NOMO-1 treated with dmso at 0.1 percent for 144 hours (cell line): ENCODE measurements around the gene MRPL20.
"Not testable (repeated sequence)": the region's sequence is repeated elsewhere in the genome, so short reads cannot be mapped to it uniquely, and the experiment has no call there.

Experiments
- DNase-seq: peaks from one replicate; lab custom pipeline; 2025; ENCODE audit not compliant: unreplicated experiment; lab: John Stamatoyannopoulos, UW

Gene MRPL20

DNA sequence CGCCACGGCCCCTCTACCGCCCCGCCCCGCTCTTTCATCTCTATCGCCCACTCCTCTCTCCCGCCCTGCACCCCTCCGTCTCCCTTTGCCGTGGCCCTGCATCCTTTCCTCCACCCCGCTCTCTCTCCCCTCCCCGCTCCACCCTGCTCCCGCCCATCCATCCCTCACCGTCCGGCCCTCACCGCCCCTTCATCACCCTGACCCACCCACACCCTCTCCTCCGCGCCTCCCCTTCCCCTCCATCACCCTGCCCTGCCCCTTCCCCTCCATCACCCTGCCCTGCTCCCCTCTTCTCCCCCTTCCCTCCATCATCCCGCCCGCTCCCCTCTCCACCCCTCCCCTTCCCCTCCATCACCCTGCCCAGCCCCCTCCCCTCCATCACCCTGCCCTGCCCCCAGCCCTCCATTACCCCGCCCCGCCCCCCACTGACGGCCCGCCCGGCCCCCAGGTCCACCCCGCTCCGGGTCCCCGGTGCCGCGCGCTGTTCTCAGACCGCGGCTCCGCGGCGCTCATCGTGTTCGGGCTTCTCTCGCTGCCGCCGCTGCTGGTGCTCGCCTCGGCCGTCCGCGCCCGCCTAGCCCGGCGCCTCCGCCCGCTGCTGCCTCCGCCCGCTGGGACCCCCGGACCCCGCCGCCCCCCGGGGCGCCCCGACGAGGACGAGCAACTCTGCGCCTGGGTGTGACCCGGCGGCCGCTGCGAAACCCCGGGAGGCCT, 20.2 kb upstream of the MRPL20 start:
- no peak for DNase-seq

DNA sequence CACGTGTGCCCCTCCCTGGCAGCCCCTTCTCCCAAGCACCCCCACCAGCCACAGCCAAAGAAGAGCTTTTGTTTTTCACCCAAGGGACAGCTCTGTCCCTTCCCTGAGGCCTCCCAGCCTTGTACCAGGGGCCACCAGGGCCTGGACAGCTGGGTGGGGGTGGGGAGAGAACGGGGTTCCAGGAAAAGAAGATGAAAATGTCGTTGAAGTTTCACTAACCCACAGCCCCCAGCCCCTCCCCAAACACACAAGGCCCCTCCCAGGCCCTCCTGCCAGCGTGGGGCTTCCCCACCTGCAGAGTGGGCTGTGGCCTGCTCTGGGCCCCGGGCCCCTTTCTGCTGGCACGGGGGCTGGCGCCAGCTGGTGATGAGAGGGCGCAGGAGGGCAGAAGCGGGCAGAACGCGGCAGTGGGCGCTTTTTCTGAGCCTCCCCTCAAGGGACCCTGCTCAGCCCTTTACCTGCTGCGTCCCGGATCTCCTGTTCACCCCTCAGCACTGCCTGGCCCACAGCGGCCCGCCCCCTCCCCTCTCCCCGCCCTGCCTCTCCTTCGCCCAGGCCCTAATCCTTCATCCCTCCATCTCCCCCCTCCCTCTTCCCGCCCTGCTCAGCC, 19.5 kb upstream of the MRPL20 start:
- DNase-seq: no peak

DNA sequence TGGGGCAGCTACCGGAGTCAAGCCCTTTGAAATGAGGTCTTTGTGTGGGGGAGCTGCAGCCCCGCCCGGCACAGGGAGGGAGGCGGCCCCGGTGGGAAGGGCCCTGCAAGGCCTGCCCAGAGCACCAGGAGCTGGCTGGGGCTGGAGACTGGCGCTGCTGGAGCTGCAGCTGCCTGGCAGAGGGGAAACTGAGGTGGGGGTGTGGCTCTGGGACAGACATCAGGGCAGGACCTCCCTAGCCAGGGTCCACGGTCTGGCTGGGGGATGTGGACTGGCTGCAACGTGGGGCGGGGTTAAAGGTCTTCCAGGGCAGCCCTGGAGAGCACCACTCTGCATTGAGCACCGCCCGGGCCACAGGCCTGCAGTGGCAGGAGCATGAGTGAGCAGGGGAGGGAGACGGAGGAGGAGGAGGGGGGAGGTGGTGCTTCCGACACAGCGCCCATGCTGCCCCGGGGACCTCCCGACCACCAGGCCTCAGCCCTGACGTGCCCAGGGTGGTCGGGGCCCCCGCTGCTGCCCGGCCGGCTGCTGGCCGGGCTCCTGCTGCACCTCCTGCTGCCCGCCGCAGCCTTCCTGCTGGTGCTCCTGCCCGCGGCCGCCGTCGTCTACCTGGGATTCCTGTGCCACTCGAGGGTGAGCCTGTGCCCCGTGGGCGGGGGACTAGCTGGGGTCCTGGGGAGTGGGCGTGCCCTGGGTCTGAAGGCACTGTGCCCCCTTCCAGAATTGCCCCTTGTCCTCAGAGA, 18.8 kb upstream of the MRPL20 start:
- no peak for DNase-seq

DNA sequence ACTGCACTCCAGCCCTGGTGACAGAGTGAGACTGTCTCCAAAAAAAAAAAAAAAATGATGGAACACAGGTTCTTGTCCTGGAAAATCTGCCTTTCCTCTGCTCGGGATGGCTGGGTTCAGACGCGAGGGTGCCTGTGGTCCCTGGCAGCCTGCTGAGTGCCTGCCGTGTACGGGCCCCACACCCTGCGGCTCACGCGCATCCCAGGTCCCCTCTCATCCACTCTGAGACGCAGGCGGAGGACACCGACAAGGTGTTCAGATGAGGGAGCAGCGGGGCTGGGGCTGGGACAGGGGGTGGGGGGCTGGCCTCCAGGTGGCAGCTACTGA, 18.3 kb upstream of the MRPL20 start:
- DNase-seq: no peak

DNA sequence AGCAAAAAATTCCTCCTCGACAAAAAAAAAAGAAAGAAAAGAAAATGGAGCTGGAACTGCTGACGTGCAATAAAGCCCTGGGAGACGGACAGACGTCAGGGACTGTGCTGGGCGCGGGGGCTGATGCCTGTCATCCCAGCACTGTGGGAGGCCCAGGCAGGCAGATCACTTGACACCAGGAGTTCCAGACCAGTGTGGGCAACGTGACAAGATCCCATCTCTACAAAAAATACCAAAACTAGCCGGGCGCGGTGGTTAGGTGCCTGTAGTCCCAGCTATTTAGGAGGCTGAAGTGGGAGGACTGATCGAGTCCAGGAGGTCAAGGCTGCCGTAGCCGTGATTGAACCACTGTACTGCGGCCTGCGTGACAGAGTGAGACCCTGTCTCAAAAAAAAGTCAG, 17.6 kb upstream of the MRPL20 start:
- DNase-seq: no peak

DNA sequence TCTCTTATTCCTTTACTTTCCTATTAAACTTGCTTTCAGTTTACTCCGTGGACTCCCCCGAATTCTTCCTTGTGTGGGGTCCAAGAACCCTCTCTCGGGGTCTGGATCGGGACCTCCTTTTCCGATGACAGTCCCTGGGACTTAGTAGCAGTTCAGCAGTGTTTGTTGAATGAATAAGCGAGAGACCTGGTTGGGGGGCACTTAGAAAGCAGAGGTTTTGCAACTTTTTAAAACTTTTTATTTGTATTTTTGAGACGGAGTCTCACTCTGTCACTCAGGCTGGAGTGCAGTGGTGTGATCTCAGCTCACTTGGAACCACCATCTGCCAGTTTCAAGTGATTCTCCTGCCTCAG, 16.1 kb upstream of the MRPL20 start:
- DNase-seq: no peak

DNA sequence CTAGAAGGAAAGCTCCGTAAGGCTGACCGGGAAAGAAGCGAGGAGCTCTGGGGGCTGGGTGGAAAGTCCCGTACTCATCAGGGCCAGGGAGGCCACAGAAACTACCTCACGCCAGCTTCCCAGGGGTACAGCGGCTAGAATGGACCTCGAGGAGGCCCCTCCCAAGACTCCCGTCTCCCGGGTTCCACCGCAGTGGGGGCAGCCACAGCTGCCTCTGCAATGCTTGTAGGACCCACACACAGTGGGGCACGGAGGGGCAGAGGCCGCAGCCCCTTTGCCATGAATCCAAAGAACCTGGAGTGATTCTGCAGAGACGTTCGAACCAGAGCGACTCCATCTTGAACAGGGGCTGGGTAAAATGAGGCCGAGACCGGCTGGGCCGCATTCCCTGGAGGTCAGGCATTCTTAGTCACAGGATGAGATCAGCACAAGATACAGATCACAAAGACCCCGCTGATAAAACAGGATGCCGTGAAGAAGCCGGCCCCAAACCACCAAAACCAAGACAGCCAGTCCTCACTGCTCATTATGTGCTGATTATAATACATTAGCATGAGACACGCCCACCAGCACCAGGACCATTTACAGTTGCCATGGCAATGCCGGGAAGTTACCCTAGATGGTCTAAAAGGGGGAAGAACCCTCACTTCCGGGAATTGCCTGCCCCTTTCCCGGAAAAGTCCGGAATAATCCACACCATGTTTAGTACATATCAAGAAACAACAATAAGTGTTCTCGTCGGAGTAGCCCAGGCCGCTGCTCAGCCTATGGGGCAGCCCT, 15.6 kb upstream of the MRPL20 start:
- DNase-seq: no peak

DNA sequence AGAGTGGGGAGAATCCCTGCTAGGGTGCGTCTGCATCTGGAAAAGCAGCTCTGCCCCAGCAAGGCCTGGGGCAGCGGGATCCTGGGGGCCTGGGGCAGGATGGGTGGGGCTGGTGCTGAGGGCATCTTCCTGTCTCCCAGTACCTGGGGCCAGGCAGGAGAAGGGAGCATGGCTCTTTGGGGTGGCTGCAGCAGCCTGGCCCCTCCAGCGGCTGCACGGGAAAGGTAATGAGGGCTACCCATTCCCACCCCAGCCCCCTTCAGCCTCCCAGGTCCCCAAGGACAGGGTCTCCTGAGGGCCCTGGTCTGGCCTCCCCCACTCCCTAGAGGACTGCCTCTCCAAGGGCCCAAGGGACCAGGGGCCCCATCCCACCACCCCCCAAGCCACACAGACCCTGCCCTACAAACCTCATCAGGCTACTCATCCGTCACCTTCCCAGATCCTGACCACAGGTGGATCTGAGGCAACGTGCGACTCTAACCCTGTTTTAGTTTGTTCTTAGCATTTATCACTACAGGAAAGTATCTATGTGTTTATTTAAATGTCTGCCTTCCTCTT, 14.9 kb upstream of the MRPL20 start:
- no peak for DNase-seq

DNA sequence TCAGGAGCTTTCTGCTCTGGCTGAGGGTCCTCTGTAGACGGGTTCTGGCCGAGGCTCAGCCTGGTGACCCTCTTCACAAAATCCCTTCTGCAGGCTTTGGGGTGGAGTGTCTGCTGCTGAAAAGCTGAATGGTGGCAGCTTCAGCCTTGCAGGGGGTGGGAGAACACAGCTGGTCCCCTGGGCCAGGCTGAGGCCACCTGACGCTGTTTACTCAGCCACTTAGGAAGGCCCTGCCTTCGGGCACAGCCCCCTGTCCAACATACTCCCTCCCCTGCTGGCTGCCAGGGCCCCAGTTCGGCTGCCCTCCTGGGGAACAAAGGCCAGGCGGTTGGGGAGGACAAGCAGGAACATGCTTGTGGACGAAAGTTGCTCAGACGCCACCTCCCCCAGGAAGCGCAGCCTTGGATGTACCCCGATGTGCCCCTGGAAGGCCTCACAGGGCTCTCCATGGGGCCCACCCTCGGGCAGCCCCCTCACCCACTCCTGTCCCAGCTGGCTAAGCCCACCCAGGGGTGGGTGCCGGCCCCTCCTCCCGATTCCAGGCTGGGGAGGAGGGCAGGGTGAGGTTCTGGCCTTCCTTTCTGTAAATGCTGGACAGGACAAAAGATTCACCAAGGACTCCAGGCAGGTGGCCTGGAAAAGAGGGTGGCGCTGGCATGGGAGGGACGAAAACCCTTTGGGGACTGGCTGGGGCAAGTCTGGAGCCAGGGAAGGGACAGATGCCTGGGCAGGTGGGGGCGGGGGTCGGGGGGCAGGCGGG, 14.2 kb upstream of the MRPL20 start, which contains the start of gene ANKRD65:
Gene ANKRD65 (minus strand): TSS at position 130 of the 760 bp plus-strand sequence. CDS start 271 bp downstream, outside the sequence.
- DNase-seq: no peak

DNA sequence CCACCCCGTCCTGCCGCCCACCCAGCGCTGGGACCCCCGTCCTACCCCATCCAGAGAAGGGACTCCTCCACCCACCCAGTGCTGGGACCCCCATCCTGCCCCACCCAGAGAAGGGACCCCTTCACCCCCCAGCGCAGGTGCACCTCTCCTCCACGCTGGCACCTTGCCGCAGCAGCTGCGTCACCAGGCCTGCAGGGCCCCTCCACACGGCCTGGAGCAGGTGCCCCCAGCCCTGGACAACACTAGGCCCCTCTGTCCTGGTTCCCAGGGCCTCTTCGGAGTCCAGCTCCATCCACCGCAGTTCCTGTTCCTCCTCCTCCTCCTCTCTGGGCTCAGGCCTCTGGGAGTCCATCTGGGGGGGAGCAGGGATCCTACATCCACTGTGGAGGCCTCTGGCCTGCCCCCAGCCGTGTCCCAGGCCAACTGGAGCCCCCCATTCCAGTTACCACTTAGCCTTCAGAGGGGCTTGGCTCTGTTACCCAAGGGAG, 13.6 kb upstream of the MRPL20 start:
- DNase-seq: no peak

DNA sequence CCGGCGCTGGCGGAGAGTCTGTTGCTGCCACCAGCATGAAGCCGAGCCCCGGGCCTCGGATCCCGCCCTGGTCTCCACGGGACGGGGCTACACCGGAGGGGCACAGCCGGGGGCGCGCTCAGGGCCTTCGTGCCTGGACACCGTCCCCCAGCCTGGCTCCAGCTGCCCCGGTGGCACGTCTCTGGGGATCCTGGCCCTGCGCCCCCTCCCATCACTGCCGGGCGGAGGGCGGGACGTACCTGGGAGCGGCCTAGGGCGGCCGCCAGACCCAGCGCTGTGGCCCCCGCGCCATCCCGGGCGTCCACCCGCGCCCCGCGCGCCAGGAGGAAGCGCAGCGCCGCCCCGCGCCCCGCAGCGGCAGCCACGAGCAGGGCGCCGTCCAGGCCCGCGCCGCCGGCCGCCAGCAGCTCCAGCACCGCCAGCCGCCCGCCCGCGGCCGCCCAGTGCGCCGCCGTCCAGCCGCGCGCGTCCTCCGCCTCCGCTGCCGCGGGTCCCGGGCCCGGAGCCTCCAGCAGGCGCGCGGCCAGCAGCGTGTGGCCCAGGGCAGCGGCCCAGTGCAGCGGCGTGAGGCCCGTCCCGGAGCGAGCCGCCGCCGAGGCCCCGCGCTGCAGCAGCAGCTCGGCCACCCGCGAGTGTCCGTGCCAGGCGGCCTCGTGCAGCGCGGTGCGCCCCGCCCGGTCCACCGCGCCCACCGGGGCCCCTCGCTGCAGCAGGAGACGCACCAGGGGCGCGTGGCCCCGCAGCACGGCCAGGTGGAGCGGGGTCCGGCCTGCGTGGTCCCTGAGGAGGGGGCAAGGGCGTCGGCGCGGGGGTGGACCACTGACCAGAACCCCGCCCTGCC, 12.9 kb upstream of the MRPL20 start:
- DNase-seq: no peak

DNA sequence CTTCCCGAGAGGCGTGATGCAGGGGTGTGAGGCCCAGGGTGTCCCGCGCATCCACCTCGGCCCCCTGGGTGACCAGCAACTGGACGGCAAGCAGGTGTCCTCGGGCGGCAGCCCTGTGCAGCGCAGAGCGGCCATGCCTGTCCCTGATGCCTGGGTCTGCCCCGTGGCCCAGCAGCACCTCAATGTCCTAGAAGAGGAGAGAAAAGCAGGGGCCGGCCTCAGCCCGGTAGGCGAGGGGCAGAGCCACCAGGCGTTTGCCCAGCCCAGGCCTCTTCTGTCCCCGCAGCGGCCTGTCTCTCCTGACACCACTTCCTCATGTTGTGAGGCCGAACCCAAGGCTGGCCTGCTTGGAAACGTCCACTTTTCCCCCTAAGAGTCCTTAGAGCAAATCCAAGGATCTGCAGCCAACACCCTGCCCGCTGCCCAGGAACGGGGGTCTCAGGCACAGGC, 12.3 kb upstream of the MRPL20 start:
- DNase-seq: no peak

DNA sequence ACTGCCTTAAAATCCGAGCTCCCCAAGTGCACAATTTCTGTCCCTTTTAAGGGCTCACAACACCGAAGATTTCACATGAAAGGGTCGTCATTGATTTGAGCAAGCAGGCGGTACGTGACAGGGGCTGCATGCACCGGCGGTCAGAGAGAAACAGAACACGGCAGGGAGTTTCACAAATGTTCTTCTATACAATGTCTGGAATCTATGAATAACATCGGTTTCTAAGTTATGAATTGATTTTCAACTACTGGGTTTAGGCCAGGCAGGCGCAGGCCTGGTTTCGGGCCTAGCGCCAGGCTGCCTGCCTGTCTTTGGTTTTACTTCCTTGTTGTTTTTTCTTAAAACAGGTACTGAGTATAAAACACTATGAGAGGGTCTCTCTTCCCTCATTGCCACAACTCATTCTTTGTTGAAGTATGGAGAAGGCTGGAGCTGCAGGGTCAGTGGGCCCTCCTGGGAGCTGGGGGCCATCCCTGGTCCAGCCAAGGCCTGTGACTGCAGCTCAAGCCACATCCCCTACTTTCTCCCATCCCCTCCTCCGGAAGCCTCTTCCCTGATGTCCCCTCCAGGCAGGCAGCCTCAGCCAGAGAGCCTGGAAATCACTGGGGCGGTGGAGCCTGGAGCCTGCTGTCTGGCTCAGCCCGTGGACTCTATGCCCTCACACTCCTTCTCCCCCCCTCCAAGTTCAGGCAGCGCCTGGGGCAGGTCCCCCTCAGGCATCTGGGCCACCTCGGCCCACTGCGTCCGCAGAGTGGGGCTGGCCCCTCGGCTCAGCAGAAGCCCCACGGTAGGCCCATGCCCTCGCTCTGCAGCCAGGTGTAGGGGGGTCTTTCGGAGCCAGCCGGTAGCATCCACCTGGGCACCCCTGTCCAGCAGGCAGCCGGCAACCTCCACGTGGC, 11.6 kb upstream of the MRPL20 start:
- no peak for DNase-seq

DNA sequence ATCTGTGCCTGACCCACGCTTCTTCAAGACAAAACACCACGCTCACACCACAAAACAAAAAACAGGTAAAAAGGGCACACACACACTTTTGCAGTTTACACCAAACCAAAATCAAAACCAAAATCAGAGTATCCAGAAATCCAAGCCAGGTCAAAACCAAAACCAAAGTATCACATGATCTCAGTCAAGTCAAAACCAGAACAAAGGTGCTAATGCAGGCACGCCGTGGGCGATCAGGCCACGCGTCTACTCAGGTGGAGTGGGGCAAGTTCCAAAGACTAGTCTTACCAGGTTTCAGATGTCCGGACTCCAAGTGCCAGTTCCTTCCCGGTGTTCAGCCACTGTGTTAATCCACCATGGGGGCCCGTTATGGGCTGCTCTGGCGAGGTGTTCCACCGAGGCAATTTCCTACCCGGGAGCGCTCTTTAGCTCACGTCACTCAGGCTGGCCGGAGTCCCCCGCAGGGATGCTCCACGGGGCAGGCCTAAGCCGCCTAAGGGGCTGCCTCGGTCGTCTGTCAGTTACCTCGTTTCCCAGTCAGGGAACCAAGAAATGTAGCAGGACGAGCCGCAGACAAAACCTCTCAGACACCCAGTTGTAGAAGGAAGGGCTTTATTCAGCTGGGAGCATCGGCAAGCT, 10.9 kb upstream of the MRPL20 start:
- not testable (repeated sequence) for DNase-seq

DNA sequence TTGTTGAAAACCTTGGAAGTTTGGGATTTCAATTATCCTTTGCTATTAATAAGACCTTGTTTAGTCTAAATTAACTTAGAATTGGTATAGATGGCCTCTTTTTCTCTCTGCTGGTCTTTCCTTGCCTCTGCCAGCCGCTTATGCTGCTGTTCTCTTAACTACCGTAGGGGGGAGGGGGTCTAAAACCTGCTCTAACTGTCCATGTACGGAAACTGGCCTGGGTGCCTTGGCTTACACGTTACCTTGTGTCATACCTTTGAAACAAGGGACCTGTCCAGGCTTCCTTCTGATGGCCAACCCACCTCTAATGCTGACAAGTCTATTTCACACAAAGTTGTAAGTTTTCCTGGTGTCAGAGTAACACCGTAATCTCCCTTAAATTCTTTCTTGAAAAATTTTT, 10.3 kb upstream of the MRPL20 start:
- DNase-seq: not testable (repeated sequence)

DNA sequence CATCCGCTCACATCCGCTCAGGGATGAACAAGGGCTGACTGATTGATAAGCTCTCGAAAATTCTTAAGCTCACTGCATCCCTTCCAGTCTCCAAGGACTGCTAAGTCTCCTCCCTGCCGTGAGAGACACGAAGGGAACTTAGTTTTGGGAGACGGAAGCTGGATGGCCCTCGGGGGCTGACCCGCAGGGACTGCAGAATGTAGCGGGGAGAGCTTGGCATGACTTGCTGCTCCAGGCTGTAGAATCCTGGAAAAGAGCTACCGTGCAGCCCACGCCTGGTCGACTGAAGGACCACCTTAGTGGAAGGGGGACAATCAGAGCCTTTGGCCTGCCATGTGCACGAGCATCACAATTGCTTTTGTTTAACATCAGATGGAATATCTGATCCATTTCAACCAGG, 8.7 kb upstream of the MRPL20 start:
- DNase-seq: no peak

DNA sequence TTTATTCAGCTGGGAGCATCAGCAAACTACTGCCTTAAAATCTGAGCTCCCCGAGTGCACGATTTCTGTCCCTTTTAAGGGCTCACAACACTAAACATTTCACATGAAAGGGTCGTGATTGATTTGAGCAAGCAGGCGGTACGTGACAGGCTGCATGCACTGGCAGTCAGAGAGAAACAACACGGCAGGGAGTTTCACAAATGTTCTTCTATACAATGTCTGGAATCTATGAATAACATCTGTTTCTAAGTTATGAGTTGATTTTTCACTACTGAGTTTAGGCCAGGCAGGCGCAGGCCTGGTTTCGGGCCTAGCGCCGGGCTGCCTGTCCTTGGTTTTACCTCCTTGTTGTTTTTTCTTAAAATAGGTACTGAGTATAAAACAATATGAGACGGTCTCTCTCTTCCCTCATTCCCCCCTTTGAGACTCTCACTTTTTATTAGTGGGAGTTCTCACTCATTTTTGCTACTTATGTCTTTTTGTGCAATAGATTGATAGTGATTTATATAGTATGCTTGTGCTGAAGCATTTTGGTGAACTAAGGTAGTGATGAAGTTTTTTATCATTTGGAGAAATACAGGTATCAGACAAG, 5.3 kb upstream of the MRPL20 start:
- not testable (repeated sequence) for DNase-seq

DNA sequence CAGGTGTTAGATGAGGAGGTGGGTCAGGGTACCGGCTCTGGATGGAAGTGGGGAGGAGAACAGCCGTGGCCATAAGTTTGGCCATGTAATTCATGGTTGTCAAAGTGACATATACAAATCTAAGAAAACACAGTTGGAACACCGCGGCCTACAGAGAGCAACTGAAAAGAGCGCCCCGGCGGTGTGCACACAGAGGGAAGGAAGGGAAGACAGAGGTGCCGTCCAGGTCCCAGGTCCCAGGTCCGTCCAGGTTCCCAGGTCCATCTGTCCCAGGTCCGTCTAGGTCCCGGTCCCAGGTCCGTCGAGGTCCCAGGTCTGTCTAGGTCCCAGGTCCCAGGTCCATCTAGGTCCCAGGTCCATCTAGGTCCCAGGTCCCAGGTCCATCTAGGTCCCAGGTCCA, 4.5 kb upstream of the MRPL20 start:
- no peak for DNase-seq
